HG03342 (cell line): ENCODE measurements around the gene ACSL4.
"Not testable (repeated sequence)": the region's sequence is repeated elsewhere in the genome, so short reads cannot be mapped to it uniquely, and the experiment has no call there.

ENCODE experiments used
- ATAC-seq: cut with Tn5 transposase; IDR thresholded peaks from one replicate; pipeline ENCODE4 v1.9.1; 2021; ENCODE audit warnings: mild to moderate bottlenecking, moderate library complexity; ENCODE audit not compliant: unreplicated experiment

Gene ACSL4

DNA sequence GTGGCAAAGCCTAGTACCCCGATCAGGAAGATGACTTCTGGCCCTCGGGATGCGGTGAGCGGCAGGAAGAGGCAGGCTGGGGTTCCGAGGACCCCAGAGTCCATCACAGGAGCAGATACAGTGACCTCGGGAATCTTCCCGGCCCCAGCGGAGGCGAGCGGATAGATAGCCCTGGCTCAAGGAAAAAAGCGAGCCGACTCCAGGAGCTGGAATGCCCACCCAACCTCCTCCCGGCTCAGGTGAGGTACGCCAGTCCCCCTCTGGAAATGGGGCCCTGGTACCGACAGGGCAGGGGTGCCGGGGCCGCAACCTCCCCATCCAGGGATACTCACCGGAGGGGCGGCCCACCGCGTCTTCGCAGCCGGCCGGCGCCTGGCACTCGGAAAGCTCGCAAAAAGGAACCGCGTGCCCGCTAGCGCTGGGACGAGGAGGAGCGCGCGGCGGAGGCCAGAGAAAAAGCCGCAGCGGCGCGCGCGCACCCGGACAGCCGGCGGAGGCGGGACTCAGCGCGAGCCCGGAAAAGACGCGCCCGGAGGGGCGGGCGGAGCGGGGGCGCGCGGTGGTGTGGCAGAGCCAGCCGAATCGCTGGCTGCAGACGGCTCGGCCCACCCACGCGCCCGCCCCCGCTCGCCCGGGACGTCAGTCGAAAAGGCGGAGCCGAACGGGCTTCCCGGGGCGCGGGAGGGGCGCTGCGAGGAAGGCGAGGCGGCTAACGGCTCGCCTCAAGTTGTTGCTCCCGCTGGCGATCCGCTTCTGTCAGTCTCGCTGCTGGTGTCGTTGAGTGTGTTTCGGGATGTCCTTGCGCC, at the start of gene ACSL4:
Gene ACSL4, minus strand, starts transcription at position 451 of the 806 bp plus-strand sequence. CDS start 49,894 bp downstream, outside the sequence.
- ATAC-seq, result peak; percentile 82

DNA sequence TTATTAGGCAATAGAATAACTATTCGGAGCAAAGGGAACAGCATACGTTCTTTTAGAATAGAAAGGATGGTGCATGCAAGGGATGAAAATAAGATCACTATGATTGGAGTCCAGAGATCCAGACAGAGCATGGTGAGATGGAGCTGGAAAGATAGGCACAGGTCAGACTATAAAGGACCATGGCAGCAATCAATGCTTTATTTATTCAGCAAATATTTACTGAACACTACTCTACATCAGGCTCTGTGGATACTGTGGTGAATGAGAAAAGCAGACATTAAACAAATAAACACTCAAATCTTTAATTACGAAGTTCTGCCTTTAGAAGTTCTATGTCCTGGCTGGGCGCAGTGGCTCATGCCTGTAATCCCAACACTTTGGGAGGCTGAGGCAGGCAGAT, 44.7 kb upstream of the ACSL4 start:
- ATAC-seq, result no peak

DNA sequence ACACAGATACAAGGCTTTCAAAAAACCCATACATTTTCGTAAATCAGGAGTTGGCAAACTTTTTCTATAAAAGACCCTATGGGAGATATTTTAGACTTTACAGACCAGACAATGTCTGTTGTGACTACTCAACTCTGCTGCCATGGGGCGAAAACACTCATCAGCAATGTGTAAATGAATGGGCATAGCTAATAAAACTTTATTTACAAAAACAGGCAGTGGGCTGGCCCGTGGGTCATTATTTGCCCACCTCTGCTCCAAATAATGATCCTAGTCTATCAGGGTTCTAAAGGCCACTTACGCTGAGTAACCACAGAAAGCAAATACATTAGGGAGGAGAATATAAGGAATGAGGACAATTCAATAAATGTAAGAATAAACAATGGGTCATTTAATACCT, 43.9 kb upstream of the ACSL4 start:
- ATAC-seq, result no peak

GRCh38 chrX:109776432-109776831, 43.4 kb upstream of the ACSL4 start:
- no peak for ATAC-seq

GRCh38 chrX:109775386-109775785, 42.3 kb upstream of the ACSL4 start:
- no peak for ATAC-seq

GRCh38 chrX:109774706-109775105, 41.6 kb upstream of the ACSL4 start:
- peak; percentile 99 for ATAC-seq

- no peak for ATAC-seq
Measured at GRCh38 chrX:109774136-109774535, 41.1 kb upstream of the ACSL4 start.

- ATAC-seq, result peak; percentile 44
Measured at GRCh38 chrX:109773374-109773773, 40.3 kb upstream of the ACSL4 start.

GRCh38 chrX:109770780-109771179, 37.7 kb upstream of the ACSL4 start:
- no peak for ATAC-seq

DNA sequence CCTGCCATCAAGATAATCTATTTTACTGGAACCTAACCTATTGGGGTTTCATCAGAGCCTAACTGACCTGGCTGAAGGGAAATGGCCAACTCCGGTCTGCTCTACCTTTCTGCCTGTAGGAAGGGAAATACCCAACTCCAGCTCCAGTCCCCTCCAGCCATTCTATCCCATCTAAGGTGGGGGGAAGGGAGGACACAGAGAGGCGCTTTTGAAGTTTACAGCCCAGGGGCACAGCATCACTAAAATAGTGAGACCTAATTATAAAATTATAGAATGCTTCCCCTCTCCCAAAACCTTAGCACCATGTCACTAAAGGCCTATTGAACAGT, 27.8 kb upstream of the ACSL4 start:
- no peak for ATAC-seq

GRCh38 chrX:109760209-109760921, 27.3 kb upstream of the ACSL4 start:
- ATAC-seq, result no peak

- no peak for ATAC-seq
Measured at GRCh38 chrX:109753256-109753655, 20.2 kb upstream of the ACSL4 start.

DNA sequence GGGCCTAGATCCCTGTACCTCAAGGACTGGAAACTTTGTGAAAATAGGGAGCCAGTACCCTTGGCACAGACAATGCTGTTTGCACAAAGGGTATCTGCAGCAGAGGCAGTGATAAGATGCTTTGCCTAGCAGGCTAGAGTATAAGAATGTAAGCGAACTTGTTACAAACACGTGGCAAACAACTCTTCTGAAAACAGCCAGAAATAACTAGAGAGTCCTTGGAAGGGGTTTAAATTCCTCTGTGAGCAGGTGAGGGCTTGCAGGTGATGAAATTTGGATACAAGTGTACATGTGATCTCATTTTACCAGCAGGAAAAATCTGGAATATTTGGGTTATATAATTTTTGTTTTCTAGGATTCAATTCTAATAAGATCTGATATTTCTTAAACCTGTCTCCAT, 18.6 kb upstream of the ACSL4 start:
- no peak for ATAC-seq

DNA sequence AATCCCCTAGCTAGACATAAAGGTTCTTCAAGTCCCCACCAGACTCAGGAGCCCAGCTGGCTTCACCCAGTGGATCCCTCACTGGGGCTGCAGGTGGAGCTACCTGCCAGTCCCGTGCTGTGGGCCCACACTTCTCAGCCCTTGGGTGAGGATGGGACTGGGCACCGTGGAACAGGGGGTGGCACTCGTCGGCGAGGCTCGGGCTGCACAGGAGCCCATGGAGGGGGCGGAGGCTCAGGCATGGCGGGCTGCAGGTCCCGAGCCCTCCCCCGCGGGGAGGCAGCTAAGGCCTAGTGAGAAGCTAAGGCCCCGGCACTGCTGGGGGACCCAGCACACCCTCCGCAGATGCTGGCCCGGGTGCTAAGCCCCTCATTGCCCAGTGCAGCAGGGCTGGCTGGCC, 16.1 kb upstream of the ACSL4 start:
- no peak for ATAC-seq

- ATAC-seq, result no peak
Measured at GRCh38 chrX:109747681-109748080, 14.6 kb upstream of the ACSL4 start.

DNA sequence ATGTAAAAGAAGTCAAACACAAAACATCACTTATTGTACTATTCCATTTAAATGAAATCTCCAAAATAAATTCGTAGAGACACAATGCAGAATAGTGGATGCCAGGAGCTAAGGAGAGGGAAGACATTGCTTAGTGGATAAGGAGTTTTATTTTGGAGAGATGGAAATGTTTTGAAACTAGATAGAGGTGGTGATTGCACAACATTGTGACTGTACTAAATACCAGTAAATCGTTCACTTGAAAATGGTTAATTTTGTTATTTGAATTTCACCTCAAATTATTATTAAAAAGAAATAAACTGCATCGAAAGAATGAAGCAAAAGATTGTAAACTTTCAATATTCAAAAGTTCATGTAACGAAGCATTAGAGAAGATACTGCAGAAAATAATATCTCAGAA, 9.7 kb upstream of the ACSL4 start:
- no peak for ATAC-seq

GRCh38 chrX:109740896-109741295, 7.8 kb upstream of the ACSL4 start:
- not testable (repeated sequence) for ATAC-seq

DNA sequence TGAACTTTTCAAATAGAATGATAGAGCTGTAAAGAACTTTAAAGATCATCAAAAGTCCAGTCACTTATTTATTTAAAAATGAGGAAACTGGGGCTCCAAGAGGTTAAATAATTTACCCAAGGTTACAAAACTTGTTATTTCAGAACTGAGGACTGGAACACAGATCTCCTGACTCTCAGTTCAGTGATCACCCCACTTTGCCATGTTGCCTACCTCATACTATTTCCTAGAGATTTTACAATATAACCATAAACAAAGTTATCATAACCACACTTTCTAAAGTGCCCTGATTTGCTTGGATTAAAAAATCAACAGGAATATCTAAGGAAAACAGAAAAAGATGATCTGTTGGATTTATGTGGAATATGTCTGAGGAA, 7.4 kb upstream of the ACSL4 start:
- no peak for ATAC-seq

DNA sequence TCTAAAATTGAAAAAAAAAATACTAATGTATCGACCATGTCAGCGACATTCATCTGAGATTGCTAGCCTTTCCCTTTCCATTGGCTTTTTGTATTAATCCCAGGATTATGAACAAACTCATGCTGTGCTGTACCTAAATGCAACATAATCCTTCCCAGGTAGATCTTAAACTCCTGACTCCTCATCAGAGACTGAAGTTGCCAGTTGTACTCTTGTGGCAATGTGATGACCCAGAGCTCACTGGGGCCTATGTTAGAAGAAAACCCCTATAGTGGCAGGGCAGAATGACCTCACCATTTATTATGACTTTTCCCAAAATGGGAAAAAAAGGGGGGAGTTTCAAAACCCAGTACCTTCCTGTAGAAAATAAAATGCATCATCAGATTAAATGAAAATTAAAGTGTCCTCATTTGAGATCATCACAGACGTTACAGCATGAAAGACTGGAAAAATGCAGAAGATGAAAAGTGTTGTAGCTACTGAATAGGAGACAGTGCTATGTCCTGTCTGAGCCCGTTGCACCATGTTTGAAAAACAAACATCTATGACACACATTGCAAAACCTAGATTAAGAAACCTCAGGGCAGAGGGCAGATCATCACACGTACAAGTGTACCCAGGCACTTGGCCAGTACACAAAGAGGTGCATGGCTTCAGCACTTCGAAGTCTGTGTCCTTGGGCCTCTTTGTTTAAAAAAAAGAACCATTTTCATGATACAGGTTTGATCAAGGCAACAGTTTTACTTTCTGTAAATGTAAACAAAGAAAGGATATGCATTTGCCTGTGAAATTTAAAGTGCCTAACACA, 6.8 kb upstream of the ACSL4 start:
- no peak for ATAC-seq

DNA sequence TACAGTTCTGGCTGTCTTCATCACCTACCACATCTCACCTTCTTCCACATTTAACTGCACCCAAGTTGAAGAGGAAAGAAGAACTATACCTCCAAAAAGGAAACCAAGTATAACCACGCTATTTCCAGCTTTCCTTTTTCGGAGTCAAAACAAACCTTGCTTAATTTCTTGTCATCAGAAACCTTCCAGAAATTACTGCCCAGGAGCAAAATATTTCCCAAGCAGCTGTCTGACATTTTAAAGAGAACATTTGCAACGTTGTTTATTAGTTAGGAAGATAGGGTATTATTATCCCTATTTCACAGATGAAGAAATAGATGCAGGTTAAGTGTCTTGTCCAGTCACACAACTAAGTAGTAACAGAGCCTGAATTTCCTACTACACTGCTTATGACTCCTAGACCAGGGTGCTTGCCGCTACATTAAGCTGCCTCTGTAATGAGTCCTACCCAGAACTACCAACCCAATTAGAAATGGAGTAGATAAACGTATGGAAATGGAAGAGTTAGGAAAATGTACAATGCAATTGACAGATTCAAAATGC, 2.2 kb upstream of the ACSL4 start:
- no peak for ATAC-seq

DNA sequence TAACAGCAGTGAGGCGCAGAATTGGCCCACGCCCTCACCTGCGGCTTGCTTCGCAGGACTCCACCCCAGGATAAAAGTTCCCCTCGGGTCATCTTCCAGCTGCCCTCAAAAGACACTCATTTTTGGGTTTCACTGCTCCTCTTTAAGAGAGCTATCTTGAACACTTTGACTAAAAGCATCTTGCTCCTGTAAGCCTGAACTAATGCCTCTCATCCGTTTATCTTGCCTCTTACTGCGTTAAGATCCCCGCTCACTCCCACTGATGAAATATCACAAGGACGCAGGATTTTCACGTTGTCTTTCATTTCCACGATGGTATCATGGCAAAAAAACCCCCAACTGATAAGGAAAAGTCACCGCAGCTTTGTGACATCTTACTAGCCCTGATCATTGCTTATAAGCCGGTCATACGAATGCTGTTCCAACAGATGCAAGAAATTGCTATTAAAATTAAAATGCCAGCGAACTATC, 591 bp upstream of the ACSL4 start:
- no peak for ATAC-seq
